Measurements from ENCODE around the gene MRPL23.

Gene MRPL23

DNA sequence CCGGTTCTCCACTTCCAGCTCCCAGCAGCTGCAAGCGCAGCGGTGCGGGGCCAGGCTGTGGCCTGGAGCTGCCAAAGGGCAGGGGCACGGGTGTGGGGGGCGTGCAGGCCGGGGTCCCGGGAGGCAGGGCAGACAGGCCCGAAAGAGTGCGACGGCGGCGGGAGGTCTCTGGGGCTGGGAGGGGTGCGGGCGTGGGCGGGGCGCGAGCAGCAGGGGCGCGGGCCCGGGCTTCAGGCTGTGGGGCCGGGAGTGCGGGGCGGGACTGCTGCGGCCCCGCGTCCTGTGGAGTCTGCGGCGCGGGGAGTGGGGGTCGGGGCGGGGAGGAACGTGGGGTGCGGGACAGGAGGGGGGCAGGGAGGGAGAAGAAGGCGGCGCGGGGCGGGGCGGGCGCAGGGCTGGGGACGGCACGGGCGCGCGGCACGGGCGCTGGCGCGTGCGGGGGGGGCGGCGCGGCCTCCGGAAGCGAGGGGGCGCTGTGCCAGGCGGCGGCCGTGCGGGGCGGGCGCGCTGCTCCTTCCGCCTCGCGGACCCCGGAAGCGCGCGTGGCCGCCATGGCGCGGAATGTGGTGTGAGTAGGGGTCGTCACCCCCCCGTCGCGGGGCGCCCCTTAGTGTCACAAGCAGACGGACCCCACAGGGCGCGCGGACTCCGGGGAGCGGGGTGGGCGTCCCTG, at the start of gene MRPL23:
MRPL23 (plus strand) TSS at position 521 of the 673 bp plus-strand sequence; CDS start at position 552, 31 bp downstream.
- DNase-seq: peak in 1 of 2 donors; percentile 53

DNA sequence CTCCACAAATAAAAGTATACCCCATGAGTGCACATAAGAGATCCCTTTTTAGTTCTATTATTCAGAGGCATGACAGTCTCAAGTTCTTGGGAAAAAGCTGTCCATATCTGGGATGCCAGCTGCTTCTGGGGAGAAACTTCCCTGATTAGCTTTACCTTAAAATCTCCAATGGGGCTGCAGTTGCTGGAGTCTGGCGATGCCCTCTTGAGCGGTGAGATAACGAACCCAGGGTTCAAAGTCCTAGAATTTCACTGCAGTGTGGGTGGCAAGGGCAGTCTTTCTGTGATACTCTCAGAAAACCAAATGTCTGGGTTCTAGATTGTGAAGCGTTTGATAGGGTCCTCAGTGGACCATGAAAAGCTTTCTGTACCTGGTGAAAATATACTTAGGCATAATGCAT, 48.0 kb upstream of the MRPL23 start:
- no peak for DNase-seq

DNA sequence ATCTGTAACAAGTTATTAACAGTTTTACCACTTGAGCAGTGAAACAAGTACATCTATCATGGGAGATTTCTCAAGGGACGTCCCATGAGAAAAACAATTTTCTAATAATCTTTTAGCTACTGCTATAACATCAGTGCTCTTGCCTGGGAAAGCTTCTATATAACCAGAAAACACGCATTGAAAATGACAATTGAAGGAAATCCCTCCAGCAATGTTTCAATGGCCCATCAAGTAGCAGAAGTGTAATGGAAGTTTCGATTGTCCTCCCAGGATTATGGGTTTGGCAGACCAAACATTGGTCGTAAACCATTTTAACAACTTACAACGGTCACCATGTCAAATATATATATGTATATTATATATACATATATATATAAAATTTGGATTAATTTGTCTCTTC, 47.4 kb upstream of the MRPL23 start:
- no peak for DNase-seq

DNA sequence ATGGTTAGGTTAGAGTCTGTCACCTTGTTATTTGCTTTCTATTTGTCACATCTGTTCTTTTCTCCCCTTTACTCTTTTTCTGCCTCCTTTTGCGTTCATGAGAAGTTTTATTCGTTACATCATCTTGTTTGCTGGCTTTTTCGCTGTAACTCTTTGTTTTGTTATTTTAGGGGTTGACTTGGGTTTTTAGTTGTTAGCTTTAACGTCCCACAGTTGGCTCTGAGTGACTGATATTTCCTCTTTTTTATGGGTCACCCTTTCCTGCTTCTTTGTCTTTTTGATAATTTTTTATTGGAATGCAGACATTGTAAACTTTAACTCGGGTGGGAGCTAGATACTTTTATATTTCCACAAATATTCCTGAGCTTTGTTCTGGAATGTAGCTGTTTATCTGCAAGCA, 41.0 kb upstream of the MRPL23 start:
- DNase-seq: no peak

DNA sequence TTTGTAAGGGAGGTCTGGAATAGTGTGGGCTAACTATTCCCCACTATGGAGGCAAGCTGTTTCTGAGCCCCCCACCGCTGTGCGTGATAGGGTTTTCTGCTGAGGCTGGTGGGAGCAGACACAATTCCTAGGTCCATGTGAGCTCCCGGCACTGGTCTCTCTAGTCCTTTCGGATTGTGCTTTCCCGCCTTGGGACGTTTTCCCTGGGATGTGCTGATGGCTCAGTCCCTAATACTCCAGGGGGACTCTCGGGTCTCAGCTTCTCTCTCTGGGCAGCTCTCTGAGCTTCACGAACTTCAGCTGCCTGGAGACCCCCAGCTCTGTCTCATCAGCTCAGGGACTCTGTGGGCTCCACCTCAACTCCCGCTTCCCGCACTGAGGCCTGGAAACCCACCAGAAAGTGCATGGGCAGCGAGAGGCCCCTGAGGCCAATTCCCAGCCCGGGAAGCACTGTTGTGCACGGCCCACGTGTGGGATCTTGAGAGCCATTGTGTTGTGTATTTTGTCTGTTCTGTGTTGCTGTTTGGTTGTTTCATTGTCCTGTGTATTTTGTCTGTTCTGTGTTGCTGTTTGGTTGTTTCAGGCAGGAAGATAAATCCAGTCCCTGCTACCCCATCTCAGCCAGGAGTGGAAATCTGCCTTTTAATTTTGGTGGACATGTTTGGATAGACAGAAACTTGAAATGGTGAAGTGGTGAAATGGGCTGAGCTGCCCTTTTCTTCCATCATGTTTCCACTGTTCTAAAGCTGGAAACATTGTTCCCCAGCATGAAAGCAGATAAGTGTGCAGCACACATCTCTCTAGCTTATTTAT, 40.3 kb upstream of the MRPL23 start:
- no peak for DNase-seq

DNA sequence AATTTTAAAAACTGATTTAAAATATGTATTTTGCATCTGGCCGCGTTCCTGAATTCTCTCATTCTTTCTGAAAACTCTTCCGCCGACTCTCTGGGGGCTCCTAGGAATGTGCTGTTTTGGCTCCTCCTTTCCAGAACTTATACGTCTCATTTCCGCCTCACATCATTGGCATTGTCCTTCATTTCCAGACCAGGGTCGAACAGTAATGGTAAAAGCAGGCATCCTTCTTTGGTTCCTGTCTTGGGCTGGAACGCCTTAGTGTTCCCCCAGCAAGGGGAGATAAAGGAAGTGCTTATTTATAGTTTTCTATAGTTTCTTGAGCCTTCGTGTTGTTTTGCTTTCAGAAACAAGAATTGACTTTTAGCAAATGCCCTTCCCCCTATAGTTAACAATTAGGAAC, 38.5 kb upstream of the MRPL23 start:
- DNase-seq: no peak

DNA sequence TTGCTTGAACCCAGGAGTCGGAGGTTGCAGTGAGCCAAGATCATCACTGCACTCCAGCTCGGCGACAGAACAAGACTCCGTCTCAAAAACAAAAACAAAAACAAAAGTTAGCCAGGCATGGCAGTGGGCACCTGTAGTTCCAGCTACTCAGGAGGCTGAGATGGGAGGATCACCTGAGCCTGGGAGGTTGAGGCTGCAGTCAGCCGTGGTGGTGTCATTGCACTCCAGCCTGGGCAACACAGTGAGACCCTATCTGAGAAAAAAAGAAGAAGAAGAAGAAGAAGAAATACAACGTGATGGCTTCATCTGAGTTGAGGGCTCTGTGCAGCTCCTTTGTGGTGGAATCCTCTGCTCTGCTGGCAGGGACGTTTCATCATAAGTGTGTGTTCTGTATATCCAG, 37.6 kb upstream of the MRPL23 start:
- no peak for DNase-seq

DNA sequence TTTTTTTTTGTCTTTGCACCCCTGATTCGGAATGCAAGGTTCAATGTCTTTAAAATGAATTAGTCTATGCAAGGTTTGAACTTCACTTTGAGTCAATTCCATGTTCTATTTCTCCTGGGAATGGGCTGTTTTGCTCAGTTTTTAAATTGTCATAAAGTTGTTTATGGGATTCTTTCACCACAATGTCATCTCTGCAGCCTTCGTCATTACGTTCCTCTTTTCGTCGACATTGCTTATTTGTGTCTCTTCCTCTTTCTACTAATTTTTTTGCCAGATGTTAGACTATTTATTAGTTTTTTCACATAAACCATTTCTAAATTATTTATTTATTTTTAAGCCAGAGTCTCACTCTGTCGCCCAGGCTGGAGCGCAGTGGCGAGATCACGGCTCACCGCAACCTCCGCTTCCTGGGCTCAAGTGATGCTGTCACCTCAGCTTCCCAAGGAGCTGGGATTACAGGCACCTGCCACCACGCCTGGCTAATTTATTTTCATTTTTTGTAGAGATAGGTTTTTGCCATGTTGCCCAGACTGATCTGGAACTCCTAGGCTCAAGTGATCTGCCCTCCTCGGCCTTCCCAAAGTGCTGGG, 34.7 kb upstream of the MRPL23 start:
- DNase-seq: no peak

DNA sequence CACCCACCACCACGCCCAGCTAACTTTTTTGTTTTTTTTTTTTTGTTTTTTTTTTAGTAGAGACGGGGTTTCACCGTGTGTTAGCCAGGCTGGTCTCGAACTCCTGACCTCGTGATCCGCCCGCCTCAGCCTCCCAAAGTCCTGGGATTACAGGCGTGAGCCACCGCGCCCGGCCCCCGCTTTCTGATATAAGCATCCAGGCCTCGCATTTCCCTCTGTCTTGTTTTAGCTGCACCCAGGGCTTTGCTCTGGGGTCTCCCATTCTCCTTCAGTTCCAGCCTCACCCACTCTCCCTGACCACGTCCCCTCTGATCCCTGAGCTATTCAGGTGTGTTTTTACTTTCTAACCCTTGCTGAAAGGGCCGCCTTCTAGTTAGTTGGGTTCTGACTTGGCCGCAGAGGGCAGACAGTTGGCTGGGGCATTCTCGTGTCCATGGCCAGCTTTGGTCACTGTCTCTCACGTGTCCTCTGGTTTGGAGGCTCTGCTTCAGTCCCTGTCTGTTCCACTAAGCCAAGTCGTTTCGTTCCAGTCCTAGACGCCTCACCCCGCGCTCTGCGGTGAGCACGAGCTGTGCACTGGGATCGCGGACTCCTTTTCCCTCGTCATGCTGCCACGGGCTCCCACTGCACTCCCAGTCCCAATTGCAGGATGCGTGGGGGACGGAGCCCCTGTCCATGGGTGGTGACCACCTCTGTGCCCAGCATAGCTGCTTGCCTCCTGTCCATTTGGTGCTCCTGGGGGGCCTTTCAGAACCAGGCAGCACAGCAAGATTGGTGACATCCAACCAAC, 33.7 kb upstream of the MRPL23 start:
- DNase-seq: no peak

DNA sequence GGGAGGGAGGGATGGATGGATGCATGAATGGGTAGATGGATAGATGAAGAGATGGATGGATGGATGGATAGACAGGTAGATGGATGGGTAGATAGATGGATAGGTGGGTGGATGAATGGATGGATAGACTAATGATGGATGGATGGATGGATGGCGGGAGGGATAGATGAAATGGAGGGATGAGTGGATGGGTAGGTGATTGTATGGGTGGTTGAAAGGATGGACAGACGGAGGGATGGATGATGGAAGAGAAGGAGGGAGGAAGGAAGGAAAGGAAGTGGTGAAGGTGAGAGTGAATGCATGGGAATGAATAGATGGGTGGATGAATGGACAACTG, 31.4 kb upstream of the MRPL23 start:
- no peak for DNase-seq

DNA sequence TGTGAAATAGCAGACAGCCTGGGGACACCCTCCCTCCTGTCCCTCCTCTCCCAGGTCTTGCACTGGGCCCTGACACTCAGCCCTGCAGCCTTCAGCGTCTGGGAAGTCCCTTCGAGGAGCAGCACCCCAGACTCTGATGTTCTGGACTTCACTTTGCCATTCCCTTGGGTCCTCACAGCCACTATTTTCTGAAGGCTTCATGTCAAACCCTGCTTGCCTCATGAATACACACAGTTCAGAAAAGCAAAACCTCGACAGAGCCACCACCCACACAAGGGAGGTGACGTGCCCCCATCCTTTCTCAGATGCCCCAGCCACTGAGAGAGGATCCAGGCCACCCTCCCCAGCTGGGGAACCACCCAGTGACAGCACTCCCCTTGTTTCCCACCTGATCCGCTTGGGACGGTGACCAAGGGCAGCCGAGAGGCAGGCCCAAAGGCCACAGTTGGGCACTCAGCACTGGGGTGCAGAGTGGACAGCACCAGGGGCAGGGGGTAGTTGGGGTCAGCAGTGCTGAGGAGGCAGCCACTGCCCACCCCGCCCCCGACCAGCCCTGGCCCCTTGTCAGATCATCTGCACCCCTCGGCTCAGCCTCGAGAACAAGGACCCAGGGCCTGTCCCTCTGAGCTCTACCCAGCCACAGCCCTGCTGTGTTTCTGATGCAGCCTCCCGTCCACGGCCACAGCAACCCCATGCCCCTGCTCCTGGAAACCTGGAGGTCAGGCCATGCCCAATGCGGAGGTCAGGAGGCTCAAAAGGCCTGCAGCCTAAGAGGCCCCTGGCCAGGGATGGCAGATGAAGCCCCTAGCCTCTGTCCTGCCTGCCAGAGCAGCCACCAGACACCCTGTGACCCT, 30.8 kb upstream of the MRPL23 start:
- no peak for DNase-seq

DNA sequence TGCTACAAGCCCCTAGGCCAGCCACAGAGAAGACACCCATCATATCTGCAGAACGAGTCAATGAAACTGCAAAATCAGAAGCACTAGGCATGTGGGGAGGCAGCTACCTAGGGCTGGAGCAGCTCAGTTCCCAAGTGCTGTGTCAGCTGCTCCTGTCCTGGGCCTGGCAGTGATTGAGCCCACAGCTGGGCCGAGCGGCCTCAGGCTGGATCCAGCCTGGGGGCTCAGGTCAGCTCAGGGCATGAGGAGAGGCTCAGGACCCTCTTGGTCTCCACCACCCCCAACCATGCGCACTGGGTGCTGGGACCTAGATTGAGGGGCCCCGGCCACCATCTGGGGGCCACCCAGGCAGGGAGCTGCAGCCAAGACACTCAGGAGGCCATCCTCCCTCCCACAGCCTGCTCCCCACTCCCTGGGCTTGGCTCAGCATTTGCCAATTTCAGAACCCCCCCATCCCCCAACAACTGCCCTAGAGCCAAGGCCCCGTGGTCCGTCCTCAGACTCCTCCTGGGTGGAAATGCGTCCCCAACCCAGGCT, 30.1 kb upstream of the MRPL23 start:
- no peak for DNase-seq

DNA sequence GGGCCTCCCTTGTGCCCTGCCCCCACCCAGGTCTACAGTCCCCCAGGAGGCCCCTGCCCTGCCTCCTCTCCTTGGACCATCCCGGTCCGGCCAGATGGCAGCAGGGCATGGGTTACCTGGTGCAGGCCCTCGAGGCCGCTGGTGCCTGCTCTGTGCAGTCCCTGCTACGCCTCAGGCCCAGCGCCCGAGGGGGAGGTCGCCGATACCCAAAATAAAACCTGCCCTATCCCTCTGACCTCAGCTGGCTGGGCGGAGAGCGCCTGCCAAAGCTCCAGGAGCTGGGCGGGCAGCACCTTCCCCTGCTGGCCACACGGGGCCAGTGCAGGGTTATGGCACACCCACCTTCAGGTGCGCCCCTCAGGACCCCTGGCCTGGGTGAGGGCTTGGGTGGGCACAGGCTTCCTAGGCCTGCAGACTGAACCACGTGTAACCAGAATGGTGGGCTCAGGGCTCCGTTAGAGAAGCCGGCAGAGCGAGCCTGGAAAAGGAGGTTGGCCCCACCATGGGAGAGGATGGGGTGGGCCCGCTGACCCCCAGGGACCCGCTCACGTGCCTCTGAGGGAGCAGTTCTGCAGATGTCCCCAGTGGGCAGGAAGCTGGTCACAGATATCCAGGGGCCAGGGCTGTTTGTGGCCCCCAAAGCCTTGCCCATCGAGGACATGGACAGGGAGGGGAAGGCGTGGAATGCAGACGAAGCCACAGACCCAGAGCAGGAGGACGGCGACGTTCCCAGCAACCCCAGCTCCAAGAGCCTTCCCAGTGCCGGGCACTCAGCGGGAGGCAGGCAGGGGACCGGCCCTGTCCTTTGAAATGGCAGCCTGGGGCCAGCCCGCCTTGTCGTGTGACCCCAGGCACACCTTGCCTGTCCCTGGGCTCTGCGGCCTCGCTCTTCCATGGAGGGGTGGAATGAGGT, 29.4 kb upstream of the MRPL23 start:
- no peak for DNase-seq

DNA sequence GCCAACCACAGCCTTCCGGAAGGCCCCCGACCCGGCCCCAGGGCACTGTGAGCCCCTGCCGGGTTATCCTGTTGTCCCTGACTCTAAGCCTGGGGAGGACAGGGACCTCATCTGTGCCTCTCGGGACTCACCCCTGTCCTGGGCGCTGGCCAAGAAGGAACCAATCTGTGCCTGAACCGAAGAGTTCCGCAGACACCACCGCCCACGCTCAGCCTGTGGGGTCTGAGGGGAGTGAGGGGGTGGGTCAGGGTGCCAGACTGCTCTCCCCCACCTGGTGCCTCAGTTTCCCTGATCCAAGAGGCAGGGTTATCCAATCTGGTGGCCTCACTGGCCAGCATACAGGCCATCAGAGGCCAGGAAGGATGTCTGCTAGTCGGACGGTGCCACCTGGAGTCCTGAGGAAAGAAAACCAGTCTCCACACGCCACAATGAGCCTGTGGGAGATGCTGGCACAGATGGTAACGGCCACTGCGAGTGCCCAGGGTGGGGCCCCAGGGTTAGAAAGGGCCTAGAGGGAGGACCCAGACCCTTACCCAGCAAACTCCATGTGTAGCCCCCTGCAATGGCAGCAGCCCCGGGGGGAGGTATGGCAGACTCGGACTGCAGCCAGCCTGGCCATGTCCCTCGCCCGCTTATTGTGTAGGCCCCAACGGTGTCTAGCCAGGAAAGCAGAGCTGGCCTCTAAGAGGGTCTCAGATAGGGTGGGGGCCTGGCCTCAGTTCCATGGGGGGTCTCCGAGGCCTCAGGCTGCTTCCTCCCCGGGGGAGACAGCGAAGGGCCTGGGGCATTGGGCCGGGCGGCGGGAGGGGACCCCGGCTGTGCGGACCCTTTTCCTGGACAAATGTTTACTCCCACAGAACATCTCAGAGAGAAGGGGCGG, 28.5 kb upstream of the MRPL23 start:
- no peak for DNase-seq

DNA sequence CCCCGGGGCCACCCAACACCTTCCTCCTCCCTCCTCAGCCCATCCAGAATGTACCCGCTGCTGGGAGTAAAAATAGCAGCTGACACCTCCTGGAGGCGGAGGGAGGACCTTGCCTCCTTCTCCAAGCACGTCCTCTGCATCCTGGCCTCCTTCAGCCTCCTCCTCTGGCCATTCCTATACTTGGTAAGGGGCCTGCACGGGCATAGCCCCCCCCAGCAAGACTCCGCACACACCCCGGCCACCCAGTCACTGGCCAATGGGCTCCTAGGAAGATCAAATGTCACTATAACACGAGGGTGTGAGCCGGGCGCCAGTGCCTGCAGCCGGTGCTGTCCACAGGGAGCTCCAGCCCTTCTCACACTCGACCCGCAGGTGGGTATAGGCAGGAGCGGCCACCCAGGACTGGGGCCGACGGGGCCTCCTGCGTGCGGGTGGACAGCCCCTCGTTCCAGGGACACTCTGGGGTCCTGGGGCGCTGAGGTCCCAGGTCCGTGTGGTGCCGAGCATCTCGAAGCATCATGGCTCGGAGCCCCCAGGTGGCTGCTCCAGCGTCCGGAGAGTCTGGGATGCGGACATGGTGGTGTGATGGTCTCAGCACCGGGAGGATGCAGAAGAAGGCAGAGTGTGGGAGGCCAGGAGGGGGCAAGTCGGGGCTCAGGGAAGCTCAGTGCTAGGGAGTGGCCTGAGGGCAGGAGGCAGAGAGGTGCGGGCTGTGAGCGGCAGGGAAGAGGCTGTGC, 27.6 kb upstream of the MRPL23 start, which contains the start of gene TNNT3:
TNNT3 (plus strand) TSS at position 313 of the 737 bp plus-strand sequence. CDS start 3,172 bp downstream, outside the sequence.
- DNase-seq: no peak

DNA sequence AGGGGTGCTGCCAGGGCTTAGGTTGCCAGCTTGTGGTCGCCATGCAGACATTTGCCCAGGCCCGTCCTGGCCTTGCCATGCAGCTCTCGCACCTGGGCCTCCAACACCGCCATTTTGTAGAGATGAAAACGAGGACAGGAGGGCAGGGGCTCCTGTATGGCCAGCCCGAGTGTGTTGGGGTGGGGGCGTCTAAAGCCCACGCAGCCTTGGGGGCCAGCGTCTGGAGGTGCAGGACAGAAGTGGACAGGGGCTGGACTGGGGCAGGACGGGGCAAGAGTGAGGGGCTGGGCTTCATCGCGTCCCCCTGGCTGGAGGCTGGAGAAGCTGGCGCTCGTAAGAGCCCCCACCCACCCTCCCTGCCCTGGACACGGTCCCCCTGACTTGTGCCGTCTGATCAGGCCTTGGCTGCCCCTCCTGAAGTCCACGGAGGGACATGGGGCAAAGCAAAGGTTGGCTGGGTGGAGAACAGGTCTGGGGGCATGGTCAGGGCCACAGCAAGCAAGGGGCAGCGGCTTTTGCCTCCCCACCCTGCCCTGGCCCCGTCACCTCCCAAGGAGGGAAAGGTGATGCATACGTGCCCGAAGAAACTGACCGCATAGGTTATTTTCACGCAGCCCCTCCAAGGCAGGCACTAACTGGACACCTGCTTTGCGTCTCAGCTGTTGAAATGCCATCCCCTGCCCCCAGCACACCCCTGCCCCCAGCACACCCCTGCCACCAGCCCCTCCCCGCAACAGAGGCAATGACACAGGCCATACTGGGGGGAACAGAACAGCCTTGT, 26.8 kb upstream of the MRPL23 start:
- DNase-seq: no peak

DNA sequence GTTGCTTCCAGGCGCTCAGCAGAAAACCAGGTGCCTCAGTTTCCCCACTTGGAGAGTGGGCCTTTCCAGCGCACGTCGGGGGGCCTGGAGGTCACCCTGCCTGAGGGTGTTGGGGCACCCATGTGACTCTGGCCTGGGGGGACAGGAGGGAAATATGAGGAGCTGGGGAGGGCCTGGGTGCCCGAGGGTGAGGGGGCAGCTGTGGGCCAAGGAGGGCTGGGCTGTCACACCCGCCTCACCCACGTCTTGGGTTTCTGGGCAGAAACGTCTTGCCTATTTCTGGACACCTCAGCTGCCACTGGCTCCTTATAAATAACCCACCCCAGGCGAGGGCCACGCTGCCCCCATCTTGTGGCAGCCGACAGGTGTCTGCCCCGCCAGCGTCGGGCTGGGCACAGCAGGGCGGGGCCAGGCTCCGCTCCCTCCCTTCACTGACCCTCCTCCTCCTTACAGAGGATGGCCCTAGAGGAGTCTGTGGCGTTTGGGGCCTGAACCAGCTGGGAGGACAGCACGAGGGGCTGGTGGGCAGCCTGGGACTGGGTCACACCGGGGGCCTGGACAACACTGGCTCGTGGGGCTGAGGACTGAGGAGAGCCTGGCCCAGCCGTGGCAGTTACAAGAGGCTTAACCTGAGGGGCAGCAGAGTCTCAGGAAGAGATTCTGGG, 26.1 kb upstream of the MRPL23 start:
- no peak for DNase-seq

Measured in stimulated activated CD4-positive, alpha-beta T cell treated with anti-CD3 and anti-CD28 coated beads, Interleukin-2, amount 100 ng/mL, for 24 hours (primary cell).